HL-60 (cell line): ENCODE measurements around the gene ABLIM1.

Experiments used
- GABPA ChIP-seq: IDR thresholded peaks from 2 replicates; pipeline ENCODE4 v1.6.1; 2012; ENCODE audit warnings: low read depth
- POLR2AphosphoS5 ChIP-seq: IDR thresholded peaks from 2 replicates; pipeline ENCODE4 v1.6.1; 2012; ENCODE audit warnings: low read depth
- SPI1 ChIP-seq: IDR thresholded peaks from 2 replicates; pipeline ENCODE4 v1.6.1; 2012; ENCODE audit warnings: low read depth, mild to moderate bottlenecking, borderline replicate concordance
- TF ChIP-seq, protein P1 (sequence below): IDR thresholded peaks from one replicate; pipeline ENCODE4 v1.5.1; 2011; ENCODE audit warnings: low read length, control low read depth, inconsistent platforms; ENCODE audit not compliant: insufficient read depth
- TF ChIP-seq, protein P2 (sequence below): IDR thresholded peaks from 2 replicates; pipeline ENCODE4 v1.6.1; 2012; ENCODE audit warnings: low read depth; ENCODE audit not compliant: insufficient replicate concordance

DNA sequence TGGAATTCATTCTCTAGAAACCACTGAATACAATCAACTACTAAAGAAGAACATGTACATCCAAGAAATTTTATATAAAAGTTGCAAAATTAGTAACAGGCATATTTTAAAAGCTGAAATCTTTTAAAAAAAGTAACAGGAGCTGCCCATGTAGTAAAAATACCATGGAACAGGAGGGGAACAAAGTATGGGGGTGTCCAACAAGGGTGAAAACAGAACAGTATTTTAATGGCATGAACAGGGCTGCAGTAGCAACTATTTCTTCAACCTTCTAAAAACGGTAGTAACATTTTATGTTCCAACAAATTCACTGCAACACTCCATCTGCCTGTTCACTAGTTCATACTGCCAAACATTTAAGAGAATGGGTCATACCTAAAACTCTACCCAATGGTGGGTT is 77.0 kb downstream of the ABLIM1 start:
- TF ChIP-seq, protein P1, sequence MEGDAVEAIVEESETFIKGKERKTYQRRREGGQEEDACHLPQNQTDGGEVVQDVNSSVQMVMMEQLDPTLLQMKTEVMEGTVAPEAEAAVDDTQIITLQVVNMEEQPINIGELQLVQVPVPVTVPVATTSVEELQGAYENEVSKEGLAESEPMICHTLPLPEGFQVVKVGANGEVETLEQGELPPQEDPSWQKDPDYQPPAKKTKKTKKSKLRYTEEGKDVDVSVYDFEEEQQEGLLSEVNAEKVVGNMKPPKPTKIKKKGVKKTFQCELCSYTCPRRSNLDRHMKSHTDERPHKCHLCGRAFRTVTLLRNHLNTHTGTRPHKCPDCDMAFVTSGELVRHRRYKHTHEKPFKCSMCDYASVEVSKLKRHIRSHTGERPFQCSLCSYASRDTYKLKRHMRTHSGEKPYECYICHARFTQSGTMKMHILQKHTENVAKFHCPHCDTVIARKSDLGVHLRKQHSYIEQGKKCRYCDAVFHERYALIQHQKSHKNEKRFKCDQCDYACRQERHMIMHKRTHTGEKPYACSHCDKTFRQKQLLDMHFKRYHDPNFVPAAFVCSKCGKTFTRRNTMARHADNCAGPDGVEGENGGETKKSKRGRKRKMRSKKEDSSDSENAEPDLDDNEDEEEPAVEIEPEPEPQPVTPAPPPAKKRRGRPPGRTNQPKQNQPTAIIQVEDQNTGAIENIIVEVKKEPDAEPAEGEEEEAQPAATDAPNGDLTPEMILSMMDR, result no peak
- TF ChIP-seq, protein P2, sequence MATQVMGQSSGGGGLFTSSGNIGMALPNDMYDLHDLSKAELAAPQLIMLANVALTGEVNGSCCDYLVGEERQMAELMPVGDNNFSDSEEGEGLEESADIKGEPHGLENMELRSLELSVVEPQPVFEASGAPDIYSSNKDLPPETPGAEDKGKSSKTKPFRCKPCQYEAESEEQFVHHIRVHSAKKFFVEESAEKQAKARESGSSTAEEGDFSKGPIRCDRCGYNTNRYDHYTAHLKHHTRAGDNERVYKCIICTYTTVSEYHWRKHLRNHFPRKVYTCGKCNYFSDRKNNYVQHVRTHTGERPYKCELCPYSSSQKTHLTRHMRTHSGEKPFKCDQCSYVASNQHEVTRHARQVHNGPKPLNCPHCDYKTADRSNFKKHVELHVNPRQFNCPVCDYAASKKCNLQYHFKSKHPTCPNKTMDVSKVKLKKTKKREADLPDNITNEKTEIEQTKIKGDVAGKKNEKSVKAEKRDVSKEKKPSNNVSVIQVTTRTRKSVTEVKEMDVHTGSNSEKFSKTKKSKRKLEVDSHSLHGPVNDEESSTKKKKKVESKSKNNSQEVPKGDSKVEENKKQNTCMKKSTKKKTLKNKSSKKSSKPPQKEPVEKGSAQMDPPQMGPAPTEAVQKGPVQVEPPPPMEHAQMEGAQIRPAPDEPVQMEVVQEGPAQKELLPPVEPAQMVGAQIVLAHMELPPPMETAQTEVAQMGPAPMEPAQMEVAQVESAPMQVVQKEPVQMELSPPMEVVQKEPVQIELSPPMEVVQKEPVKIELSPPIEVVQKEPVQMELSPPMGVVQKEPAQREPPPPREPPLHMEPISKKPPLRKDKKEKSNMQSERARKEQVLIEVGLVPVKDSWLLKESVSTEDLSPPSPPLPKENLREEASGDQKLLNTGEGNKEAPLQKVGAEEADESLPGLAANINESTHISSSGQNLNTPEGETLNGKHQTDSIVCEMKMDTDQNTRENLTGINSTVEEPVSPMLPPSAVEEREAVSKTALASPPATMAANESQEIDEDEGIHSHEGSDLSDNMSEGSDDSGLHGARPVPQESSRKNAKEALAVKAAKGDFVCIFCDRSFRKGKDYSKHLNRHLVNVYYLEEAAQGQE, result no peak
- TF ChIP-seq POLR2AphosphoS5, result no peak
- no peak for TF ChIP-seq SPI1
- no peak for TF ChIP-seq GABPA
